IMR-90 (cell line): Measurements from ENCODE around the gene HOXA5. TPM values are rescaled to one million over a fixed set of nuclear protein-coding genes. Genes with fewer than 3 reads are reported as not detected.

Experiments used
- ATAC-seq: fragments of 200-7000 bp; cut with Tn5 transposase; 2 replicates; pipeline ENCODE4 v1.9.1; 2020; ENCODE audit warnings: low read depth, mild to moderate bottlenecking, moderate library complexity
- BruUV-seq: library from RNA; stranded (reverse); fragments of 400-500 nt; replicated peaks from 2 replicates; lab custom pipeline; 2021; lab: Mats Ljungman, UMichigan
- CTCF ChIA-PET: fragments of 300-600 bp; formaldehyde crosslinking; extraction: SDS; loops from one replicate; lab custom pipeline; 2021; ENCODE audit warnings: antibody characterized with exemption; lab: Yijun Ruan, JAX
- POLR2A ChIA-PET: fragments of 300-600 bp; sonication (Branson Sonifier 250); formaldehyde crosslinking; loops from one replicate; lab custom pipeline; 2022; ENCODE audit warnings: antibody characterized with exemption; ENCODE audit not compliant: unreplicated experiment; lab: Charles Lee
- DNase-seq: peaks from one replicate; pipeline ENCODE4 v3.0.0; 2013
- H2AFZ ChIP-seq: replicated peaks from 2 replicates; pipeline ENCODE3; 2013; ENCODE audit warnings: low read length, mild to moderate bottlenecking; ENCODE audit not compliant: poor library complexity
- H2AK5ac ChIP-seq: 2 replicates; pipeline ENCODE4 v1.6.1; 2013; ENCODE audit warnings: low read depth, low read length, inconsistent platforms
- H2AK9ac ChIP-seq: replicated peaks from 2 replicates; pipeline ENCODE3; 2013; ENCODE audit warnings: mild to moderate bottlenecking, low read depth, low read length, moderate library complexity; ENCODE audit not compliant: poor library complexity
- H2BK120ac ChIP-seq: 2 replicates; pipeline ENCODE4 v1.6.1; 2013; ENCODE audit warnings: low read depth, low read length, inconsistent platforms
- H2BK15ac ChIP-seq: 3 replicates; pipeline ENCODE4 v1.6.1; 2013; ENCODE audit warnings: low read depth, low read length, inconsistent platforms
- H2BK20ac ChIP-seq: 2 replicates; pipeline ENCODE4 v1.6.1; 2013; ENCODE audit warnings: low read depth, mild to moderate bottlenecking, inconsistent platforms, low read length, moderate library complexity
- H2BK5ac ChIP-seq: 2 replicates; pipeline ENCODE4 v1.6.1; 2013; ENCODE audit warnings: mild to moderate bottlenecking, low read depth, low read length, inconsistent platforms; ENCODE audit not compliant: poor library complexity, severe bottlenecking
- H3K14ac ChIP-seq: replicated peaks from 2 replicates; pipeline ENCODE4 v1.6.1; 2013; ENCODE audit warnings: low read depth, low read length, inconsistent platforms
- H3K18ac ChIP-seq: 2 replicates; pipeline ENCODE4 v1.6.1; 2013; ENCODE audit warnings: low read depth, low read length, control low read depth
- H3K23ac ChIP-seq: 2 replicates; pipeline ENCODE4 v1.6.1; 2013; ENCODE audit warnings: low read depth, low read length, inconsistent platforms
- H3K27ac ChIP-seq: 2 replicates; pipeline ENCODE4 v1.5.1; 2013; ENCODE audit warnings: mild to moderate bottlenecking, control low read depth, low read length; ENCODE audit not compliant: insufficient read depth
- H3K27me3 ChIP-seq: 2 replicates; pipeline ENCODE4 v1.6.1; 2013; ENCODE audit warnings: low read length; ENCODE audit not compliant: control insufficient read depth, insufficient read depth
- H3K36me3 ChIP-seq: 2 replicates; pipeline ENCODE4 v1.6.1; 2013; ENCODE audit warnings: low read length, mixed read lengths; ENCODE audit not compliant: control insufficient read depth, insufficient read depth
- H3K4ac ChIP-seq: 2 replicates; pipeline ENCODE4 v1.6.1; 2013; ENCODE audit warnings: low read depth, low read length, inconsistent platforms
- H3K4me1 ChIP-seq: 2 replicates; pipeline ENCODE4 v1.6.1; 2013; ENCODE audit warnings: low read length, mixed read lengths; ENCODE audit not compliant: control insufficient read depth, insufficient read depth
- H3K4me2 ChIP-seq: 2 replicates; pipeline ENCODE4 v1.6.1; 2013; ENCODE audit warnings: low read depth, mild to moderate bottlenecking, control low read depth, low read length, moderate library complexity
- H3K4me3 ChIP-seq: 2 replicates; pipeline ENCODE4 v1.5.1; 2013; ENCODE audit warnings: low read depth, mild to moderate bottlenecking, control low read depth, low read length, moderate library complexity; ENCODE audit not compliant: insufficient read depth
- H3K56ac ChIP-seq: 2 replicates; pipeline ENCODE4 v1.6.1; 2013; ENCODE audit warnings: low read length, inconsistent platforms; ENCODE audit not compliant: insufficient read depth; ENCODE audit errors: extremely low read depth
- H3K79me1 ChIP-seq, 2 experiments: 2 replicates each; pipeline ENCODE4 v1.6.1; 2013; ENCODE audit warnings: low read length in 2 of 2, inconsistent platforms in 1 of 2, low read depth in 1 of 2
- H3K9ac ChIP-seq: 2 replicates; pipeline ENCODE4 v1.6.1; 2013; ENCODE audit warnings: low read depth, low read length, control low read depth
- H3K9me1 ChIP-seq: 2 replicates; pipeline ENCODE4 v1.6.1; 2013; ENCODE audit warnings: low read length, inconsistent platforms; ENCODE audit not compliant: insufficient read depth
- H3K9me3 ChIP-seq: 2 replicates; pipeline ENCODE4 v1.6.1; 2013; ENCODE audit warnings: low read length; ENCODE audit not compliant: control insufficient read depth, insufficient read depth
- H4K20me1 ChIP-seq: 2 replicates; pipeline ENCODE4 v1.6.1; 2013; ENCODE audit warnings: low read length, inconsistent platforms; ENCODE audit not compliant: insufficient read depth
- H4K5ac ChIP-seq: 2 replicates; pipeline ENCODE4 v1.6.1; 2013; ENCODE audit warnings: mild to moderate bottlenecking, low read depth, low read length, control low read depth
- H4K8ac ChIP-seq, 2 experiments: 2 replicates each; pipeline ENCODE4 v1.6.1; 2013; ENCODE audit warnings: low read depth in 2 of 2, low read length in 2 of 2, control low read depth in 1 of 2, inconsistent platforms in 1 of 2
- H4K91ac ChIP-seq: 2 replicates; pipeline ENCODE4 v1.6.1; 2013; ENCODE audit warnings: low read depth, low read length, inconsistent platforms; ENCODE audit not compliant: insufficient read depth
- POLR2A ChIP-seq: IDR thresholded peaks from 2 replicates; pipeline ENCODE4 v1.6.1; 2012; ENCODE audit warnings: mild to moderate bottlenecking, low read depth, low read length
- WGBS, 2 experiments: methylation state at CpG; one replicate each; pipeline versions ENCODE4 v1.1.5 to v1.1.7; 2013; ENCODE audit warnings: missing lambda C conversion rate in 2 of 2; ENCODE audit not compliant: insufficient read length in 1 of 2; ENCODE audit errors: extremely low coverage in 2 of 2; 5-methylcytosine and 5-hydroxymethylcytosine counted together
- dilution Hi-C: fragments of 300-500 bp; cut with HindIII; formaldehyde crosslinking; loops from one replicate; pipeline ENCODE4 v1.14.3; 2018; ENCODE audit warnings: low sequenced_read_pairs; ENCODE audit not compliant: unreplicated experiment
- in situ Hi-C: fragments of 300-500 bp; cut with MboI; formaldehyde crosslinking; loops from 3 replicates; pipeline ENCODE4 v1.14.3; 2019; ENCODE audit warnings: low sequenced_read_pairs, inconsistent platforms, mixed read lengths
- intact Hi-C: fragments of 100-400 bp; cut with micrococcal nuclease; formaldehyde crosslinking; loops from 2 replicates; pipeline ENCODE4 v1.10.0; 2022
- polyA plus RNA-seq, 3 experiments: library from polyadenylated mRNA; depleted of rRNA; stranded (reverse); fragments of >200 nt; gene quantifications; 2 replicates each; pipeline ENCODE4 v1.2.3, GENCODE V29; 2012; ENCODE audit warnings: low replicate concordance in 1 of 3
- total RNA-seq: library from RNA; depleted of rRNA; stranded (reverse); fragments of >200 nt; gene quantifications from 2 replicates; pipeline ENCODE4 v1.2.3, GENCODE V29; 2012
- TF ChIP-seq, protein P1 (sequence below): conservative IDR thresholded peaks from 2 replicates; pipeline ENCODE4 v1.5.1; 2012; ENCODE audit warnings: mild to moderate bottlenecking, low read depth, low read length, improper control_type of control experiment

Gene HOXA5
- total and polyA plus RNA-seq, 2 of the 4 experiments (the other 2 are of a cell fraction) = 19.9 to 29.4 TPM

DNA sequence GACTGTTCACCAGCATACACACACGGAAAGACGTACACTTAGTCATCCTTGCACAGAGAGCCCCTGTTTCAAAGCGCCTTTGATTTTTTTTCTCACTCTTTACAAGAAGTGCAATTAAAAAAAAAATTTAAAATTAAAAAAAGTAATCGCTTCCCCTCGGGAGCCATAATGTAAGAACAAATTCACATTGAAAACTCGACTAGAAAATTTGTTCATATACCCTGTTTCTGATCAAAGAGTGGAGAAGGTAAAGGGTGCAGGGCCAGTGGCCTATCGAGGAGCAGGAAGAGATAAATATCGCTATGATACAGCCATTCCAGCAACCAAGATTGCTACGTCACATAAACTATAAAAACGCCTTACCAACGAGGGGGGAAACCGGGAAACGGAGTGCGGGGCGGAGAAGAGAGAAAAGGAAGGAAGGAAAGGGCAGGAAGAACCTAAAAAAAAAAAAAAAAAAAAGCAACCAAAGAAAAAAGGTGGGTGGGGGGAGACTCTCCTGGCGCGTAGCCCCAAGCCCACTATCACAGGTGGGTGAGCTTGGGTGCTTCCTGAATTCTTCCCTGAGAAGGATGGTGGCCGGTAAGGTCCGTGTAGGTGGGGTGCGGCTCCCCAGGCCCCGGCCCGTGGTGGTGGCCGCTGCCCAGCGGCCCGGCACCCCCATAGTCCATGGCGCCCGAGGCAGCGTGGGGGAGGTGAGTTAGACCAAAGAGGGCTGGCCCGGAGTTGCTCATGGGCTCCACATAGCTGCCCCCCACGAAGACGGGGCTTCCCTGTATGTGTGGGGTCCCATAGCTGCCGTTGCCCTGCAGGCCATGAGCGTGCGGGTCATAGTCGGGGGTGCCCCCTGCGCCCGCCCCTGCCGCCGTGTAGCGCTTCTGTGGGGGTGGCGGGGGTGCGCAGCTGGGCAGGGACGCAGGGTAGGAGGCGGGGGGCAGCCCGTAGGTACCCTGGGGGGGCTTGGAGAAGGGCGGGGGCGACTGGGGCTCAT is 35.8 kb downstream of the HOXA5 start:
- peak overlapping the region; percentile 60 for H2AFZ ChIP-seq
- H3K9me3 ChIP-seq = no peaks in the 10 kb centered on the region
- H2BK5ac ChIP-seq = peak overlapping the region; percentile 95
- TF ChIP-seq, protein P1, sequence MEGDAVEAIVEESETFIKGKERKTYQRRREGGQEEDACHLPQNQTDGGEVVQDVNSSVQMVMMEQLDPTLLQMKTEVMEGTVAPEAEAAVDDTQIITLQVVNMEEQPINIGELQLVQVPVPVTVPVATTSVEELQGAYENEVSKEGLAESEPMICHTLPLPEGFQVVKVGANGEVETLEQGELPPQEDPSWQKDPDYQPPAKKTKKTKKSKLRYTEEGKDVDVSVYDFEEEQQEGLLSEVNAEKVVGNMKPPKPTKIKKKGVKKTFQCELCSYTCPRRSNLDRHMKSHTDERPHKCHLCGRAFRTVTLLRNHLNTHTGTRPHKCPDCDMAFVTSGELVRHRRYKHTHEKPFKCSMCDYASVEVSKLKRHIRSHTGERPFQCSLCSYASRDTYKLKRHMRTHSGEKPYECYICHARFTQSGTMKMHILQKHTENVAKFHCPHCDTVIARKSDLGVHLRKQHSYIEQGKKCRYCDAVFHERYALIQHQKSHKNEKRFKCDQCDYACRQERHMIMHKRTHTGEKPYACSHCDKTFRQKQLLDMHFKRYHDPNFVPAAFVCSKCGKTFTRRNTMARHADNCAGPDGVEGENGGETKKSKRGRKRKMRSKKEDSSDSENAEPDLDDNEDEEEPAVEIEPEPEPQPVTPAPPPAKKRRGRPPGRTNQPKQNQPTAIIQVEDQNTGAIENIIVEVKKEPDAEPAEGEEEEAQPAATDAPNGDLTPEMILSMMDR = no peak
- peak; percentile 38 for TF ChIP-seq POLR2A
- ChIA-PET CTCF (interaction anchor here (1.0 to 1.1 kb wide), 2 partner anchors 36 to 418 kb away, joined by 3 to 4 read pairs; no protein-coding TSS in a partner anchor), POLR2A (interaction anchor here (0.6 to 1.3 kb wide), 3 partner anchors 8 to 1033 kb away, joined by 3 to 14 read pairs (median 5); partner anchors contain the start of gene HOXA5)
- H3K9me1 ChIP-seq = peaks cover 13% of the 10 kb centered on the region; the same call in 1 of the 2 replicates
- in situ Hi-C loops (loop anchor here (10.0 kb wide), 1 partner anchor 913 kb away; no protein-coding TSS in a partner anchor), intact Hi-C loops (no loop called here), dilution Hi-C loops (no loop called here)
- H4K91ac ChIP-seq = peak overlapping the region; percentile 74
- peak overlapping the region; percentile 81 for H3K14ac ChIP-seq
- no TSS peak for BruUV-seq
- H3K4me2 ChIP-seq = peak overlapping the region; percentile 85
- peak; percentile 86 for DNase-seq
- 0 out of 2 replicates have a peak overlapping the region, but pooled peaks have one; percentile 11 for H2BK20ac ChIP-seq
- H4K20me1 ChIP-seq = peaks cover 9% of the 10 kb centered on the region; the same call in 1 of the 2 replicates
- H3K27ac ChIP-seq = peak overlapping the region; percentile 98
- H3K36me3 ChIP-seq = peaks cover 9% of the 10 kb centered on the region; the same call in 1 of the 2 replicates
- ATAC-seq = 0 out of 2 replicates have a peak, but pooled peaks have one; percentile 1
- H3K4ac ChIP-seq = peak overlapping the region; percentile 88
- H3K9ac ChIP-seq = peak overlapping the region; percentile 92
- peak overlapping the region; percentile 45 for H3K4me3 ChIP-seq
- peak overlapping the region; percentile 91 for H4K5ac ChIP-seq
- peak overlapping the region; percentile 35; the same call in 1 of the 3 replicates for H2BK15ac ChIP-seq
- peak overlapping the region; percentile 83 for H3K18ac ChIP-seq
- H3K56ac ChIP-seq = peak overlapping the region; percentile 70
- H3K4me1 ChIP-seq = peaks cover 50% of the 10 kb centered on the region
- H2AK9ac ChIP-seq = peak overlapping the region; percentile 91
- H3K79me1 ChIP-seq = peaks cover 0 to 43% of the 10 kb centered on the region in 2 experiments; a peak in 2 of 4 replicates
- peak overlapping the region; percentile 72 for H3K23ac ChIP-seq
- peak overlapping the region; percentile 82 to 91 for H4K8ac ChIP-seq
- H3K27me3 ChIP-seq = no peaks in the 10 kb centered on the region
- 0% methylated on average over 11 of the region's 47 CpGs; no CpG with 5 or more reads in 1 of the 2 experiments for WGBS, 2 experiments
- peak overlapping the region; percentile 87 for H2BK120ac ChIP-seq
- peak overlapping the region; percentile 81 for H2AK5ac ChIP-seq
